Measurements from ENCODE around the gene ADARB2. TPM values are rescaled to one million over a fixed set of nuclear protein-coding genes. Genes with fewer than 3 reads are reported as not detected.

Gene ADARB2
- total and polyA plus RNA-seq, 2 experiments from 2014 or later = 0.13 to 0.48 TPM

DNA sequence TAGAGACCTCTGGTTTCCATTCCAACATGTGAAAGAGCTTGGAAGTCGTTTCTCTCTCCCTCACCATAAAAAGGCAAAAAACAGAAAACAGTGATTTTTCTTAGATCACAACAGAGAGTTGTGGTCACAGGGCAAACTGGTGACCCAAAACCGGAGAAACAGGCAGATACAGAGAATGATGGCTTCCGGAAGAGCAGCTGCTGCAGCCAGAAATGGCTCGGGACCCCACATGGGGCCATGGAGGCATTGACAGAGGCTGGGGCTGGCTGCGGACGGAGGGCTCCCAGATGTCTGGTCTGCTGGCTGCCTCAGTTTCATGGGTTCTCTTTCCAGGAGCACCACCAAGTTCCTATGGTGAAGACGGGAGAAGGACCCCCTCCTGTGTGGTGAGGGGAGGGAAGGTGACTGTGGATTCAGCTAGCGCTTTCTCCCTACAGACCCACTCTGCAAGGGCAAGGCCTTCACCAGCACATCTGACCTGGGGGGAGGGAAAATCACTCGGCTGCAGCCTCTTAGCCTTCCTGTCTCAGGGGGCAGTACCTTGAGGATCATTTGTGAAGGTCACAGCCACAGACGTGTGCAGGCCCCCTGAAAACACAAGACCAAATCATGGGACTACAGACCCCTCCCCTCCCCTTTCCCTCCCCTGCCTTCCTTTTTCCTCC, 599.7 kb downstream of the ADARB2 start:
- Histone ChIP-seq H3K27me3 (no peaks in the 10 kb centered on the region), H3K4me1 (ENCODE audit: insufficient read depth) (no peaks in the 10 kb centered on the region), H3K9me2 (replicated peaks; ENCODE audit: insufficient read depth) (no peaks in the 10 kb centered on the region), H3K4me2 (no peak overlapping the region), H3K27ac (no peak overlapping the region), H3K36me3 (replicated peaks; ENCODE audit: insufficient read depth, low read depth) (no peaks in the 10 kb centered on the region), H3K4me3 (no peak overlapping the region), H2AFZ (no peak overlapping the region), H3K79me2 (no peaks in the 10 kb centered on the region), H4K20me1 (ENCODE audit: insufficient read depth, poor library complexity, severe bottlenecking) (no peaks in the 10 kb centered on the region), H3K9me3 (ENCODE audit: low read depth) (no peaks in the 10 kb centered on the region)
- TF ChIP-seq EZH2phosphoT487 (IDR thresholded peaks at IDR 0.05; ENCODE audit: low read depth, severe bottlenecking, unreplicated experiment) (no peak), EZH2 (IDR thresholded peaks at IDR 0.05; ENCODE audit: borderline replicate concordance) (no peak)
- TF ChIP-seq, protein P1, sequence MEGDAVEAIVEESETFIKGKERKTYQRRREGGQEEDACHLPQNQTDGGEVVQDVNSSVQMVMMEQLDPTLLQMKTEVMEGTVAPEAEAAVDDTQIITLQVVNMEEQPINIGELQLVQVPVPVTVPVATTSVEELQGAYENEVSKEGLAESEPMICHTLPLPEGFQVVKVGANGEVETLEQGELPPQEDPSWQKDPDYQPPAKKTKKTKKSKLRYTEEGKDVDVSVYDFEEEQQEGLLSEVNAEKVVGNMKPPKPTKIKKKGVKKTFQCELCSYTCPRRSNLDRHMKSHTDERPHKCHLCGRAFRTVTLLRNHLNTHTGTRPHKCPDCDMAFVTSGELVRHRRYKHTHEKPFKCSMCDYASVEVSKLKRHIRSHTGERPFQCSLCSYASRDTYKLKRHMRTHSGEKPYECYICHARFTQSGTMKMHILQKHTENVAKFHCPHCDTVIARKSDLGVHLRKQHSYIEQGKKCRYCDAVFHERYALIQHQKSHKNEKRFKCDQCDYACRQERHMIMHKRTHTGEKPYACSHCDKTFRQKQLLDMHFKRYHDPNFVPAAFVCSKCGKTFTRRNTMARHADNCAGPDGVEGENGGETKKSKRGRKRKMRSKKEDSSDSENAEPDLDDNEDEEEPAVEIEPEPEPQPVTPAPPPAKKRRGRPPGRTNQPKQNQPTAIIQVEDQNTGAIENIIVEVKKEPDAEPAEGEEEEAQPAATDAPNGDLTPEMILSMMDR (IDR thresholded peaks at IDR 0.05; ENCODE audit: poor library complexity) = no peak
- no peak for DNase-seq (ENCODE audit: low spot score)
- WGBS (ENCODE audit: low lambda C conversion rate, missing lambda C conversion rate) = 90% methylated on average over 9 of the region's 10 CpGs

DNA sequence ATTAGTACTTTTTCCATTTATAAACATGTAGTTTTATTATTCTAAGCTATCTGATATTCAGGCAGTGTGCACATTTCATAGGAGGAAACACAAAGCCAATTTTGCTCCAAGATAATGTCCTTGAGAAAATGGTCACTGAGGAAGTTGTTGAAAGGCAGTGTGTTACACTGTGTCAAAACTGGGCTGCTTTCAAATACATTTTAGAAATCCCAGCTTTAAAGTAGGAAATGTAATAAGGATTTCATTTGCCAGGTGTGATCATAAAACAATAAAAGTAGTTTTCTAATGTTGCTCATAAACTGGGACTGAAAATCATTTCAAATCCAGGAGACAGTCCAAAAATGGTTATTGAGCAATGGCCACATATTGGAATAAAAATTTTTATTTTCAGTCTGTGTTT, 601.1 kb downstream of the ADARB2 start:
- H4K20me1 ChIP-seq (ENCODE audit: insufficient read depth, poor library complexity, severe bottlenecking) = no peaks in the 10 kb centered on the region
- H3K27ac ChIP-seq = no peak overlapping the region
- H3K36me3 ChIP-seq (replicated peaks; ENCODE audit: insufficient read depth, low read depth) = no peaks in the 10 kb centered on the region
- no peaks in the 10 kb centered on the region for H3K9me3 ChIP-seq (ENCODE audit: low read depth)
- H3K4me1 ChIP-seq (ENCODE audit: insufficient read depth) = no peaks in the 10 kb centered on the region
- H2AFZ ChIP-seq = no peak overlapping the region
- no peaks in the 10 kb centered on the region for H3K9me2 ChIP-seq (replicated peaks; ENCODE audit: insufficient read depth)
- H3K27me3 ChIP-seq = no peaks in the 10 kb centered on the region
- no peaks in the 10 kb centered on the region for H3K79me2 ChIP-seq
- no peak overlapping the region for H3K4me3 ChIP-seq
- TF ChIP-seq EZH2phosphoT487 (IDR thresholded peaks at IDR 0.05; ENCODE audit: low read depth, severe bottlenecking, unreplicated experiment) (no peak), EZH2 (IDR thresholded peaks at IDR 0.05; ENCODE audit: borderline replicate concordance) (no peak)
- TF ChIP-seq, protein P1 (IDR thresholded peaks at IDR 0.05; ENCODE audit: poor library complexity) = no peak
- no peak for DNase-seq (ENCODE audit: low spot score)
- no peak overlapping the region for H3K4me2 ChIP-seq

DNA sequence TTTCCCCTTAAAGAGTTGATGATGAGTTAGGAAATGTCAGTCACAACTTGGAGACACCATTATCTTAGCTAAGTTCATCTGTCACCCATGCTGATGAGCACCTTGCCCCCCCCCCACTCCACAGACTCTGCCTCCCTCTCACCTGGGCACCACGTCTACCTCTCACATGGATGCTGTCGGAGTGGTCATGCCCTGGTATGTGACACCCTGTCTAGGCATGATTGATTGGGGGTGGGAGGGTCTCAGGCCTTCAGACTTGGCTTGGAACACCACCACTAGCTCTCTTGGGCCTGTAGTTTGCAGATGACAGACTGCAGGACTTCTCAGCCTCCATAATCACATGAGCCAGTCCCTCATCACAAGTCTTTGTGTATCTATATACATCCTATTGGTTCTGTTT, 603.2 kb downstream of the ADARB2 start:
- Histone ChIP-seq H3K36me3 (replicated peaks; ENCODE audit: insufficient read depth, low read depth) (no peaks in the 10 kb centered on the region), H3K4me2 (no peak overlapping the region), H3K9me2 (replicated peaks; ENCODE audit: insufficient read depth) (no peaks in the 10 kb centered on the region), H3K27me3 (no peaks in the 10 kb centered on the region), H3K4me3 (no peak overlapping the region), H2AFZ (no peak overlapping the region), H3K79me2 (no peaks in the 10 kb centered on the region), H4K20me1 (ENCODE audit: insufficient read depth, poor library complexity, severe bottlenecking) (no peaks in the 10 kb centered on the region), H3K9me3 (ENCODE audit: low read depth) (no peaks in the 10 kb centered on the region), H3K4me1 (ENCODE audit: insufficient read depth) (no peaks in the 10 kb centered on the region), H3K27ac (no peak overlapping the region)
- WGBS (ENCODE audit: low lambda C conversion rate, missing lambda C conversion rate) = 84% methylated on average over 2 of the region's 2 CpGs
- TF ChIP-seq, protein P1 (IDR thresholded peaks at IDR 0.05; ENCODE audit: poor library complexity) = no peak
- TF ChIP-seq EZH2 (IDR thresholded peaks at IDR 0.05; ENCODE audit: borderline replicate concordance) = no peak
- no peak for TF ChIP-seq EZH2phosphoT487 (IDR thresholded peaks at IDR 0.05; ENCODE audit: low read depth, severe bottlenecking, unreplicated experiment)
- no peak for DNase-seq (ENCODE audit: low spot score)

Measured in hepatocyte (in vitro differentiated cells).